Stimulated activated CD4-positive, alpha-beta T cell treated with anti-CD3 and anti-CD28 coated beads, Interleukin-15, amount 100 ng/mL, for 48 hours (primary cell): ENCODE data around the gene DGCR8.

Source experiments
- DNase-seq, 2 donors: peaks; one replicate each; pipeline ENCODE4 v3.0.0-alpha.2; 2020; ENCODE audit warnings: low read depth in 2 of 2

DGCR8 gene

DNA sequence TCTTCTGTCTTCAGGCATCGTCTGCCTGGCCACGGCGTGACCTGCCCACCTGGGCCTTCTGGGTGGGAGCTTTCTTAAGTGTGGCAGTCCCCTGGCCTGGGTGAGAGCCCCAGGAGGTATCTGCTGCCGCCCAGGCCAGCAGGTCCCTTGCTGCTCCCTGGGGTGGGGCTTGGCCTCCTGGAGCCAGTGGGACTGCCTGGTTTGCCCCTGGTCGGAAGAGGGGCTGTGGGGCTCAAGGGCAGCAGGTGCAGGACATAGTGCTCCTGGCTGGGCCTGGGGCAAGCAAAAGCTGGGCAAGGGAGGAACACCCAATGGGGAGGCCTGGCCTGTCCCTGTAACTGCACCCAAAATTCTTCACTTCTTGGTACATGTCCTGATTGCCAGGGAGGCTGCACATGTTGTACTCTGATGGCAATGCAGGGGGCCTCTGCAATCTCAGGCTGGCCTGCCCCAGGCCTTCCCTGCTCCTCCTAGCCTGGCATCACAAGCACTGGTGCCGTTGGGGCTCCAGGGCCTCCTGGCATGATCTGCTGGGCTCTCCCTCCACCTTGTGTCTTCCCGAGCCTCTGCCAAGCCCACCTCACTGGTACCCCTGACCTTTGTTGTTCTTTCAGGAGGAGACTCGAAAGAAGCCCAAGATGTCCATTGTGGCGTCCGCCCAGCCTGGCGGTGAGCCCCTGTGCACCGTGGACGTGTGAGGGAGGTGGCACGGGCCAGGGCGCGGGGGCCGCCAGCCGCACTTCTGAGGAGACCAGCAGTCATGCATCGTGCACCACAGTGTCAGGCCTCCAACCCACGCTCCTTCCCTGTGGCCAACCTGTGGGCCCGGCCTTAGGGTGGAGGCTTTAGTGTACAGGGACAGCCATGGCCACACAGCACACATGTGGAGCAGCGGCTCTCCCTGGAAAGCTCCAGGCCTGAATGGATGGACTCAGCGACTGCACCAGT, 29.6 kb downstream of the DGCR8 start:
- DNase-seq, result no peak

DNA sequence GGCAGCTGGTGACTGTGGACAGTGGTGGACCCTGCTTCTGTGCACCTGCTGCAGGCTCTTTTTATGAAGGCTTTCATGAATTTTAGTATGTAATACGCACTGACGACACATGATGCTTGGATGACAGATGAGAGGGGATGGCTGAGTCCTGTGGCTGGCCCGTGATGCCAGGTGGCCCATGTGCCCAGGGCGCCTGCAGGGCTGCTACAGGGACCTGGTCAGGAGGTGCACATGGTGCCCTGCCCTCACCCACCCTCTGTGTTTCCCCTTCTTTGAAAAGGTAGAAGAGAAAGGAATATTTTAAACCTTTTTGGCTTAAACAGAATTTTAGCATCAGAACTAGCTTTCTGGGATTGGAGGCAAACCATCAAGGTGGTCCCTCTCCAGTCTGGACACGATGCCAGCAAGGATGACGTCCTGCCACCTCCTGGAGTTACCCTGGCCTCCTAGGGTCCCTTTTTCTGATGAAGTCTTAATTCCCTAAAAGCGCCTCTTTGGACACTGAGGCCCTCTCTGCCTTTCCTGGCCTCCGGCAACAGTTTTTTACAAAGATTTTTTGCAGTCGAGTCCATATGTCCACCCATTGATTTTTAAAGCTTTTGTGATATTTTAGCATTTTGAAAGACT, 30.4 kb downstream of the DGCR8 start:
- DNase-seq, result no peak

DNA sequence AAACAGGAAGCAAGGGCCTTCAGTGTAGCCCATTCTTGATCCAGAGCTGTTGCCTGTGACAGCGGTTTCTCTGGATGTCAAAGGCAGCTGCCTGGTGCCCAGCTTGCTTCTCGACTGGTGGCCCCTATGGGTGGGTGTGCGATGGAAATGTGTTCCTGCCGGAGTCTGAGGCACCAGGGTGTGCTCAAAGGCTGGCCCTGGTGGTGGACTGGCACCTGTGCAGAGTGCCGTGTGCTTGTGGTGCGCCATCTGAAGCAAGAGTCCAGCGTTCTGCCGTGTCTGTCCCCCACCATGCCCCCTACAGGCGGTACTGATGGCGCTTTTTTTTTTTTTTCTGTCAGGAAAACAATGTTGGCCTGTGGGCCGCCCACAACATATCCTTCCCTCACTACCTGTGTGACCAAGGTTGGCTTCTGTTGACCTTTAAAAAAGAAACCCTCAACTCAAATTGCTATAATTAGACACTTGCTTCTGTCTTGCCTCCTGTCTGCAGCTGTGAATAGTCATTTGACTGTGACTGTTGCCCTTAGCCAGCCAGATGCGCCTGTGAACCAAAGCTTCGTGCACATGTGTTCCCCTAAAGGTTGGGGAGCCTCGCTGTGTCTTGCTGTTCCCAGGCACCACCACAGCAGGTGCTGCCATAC, 31.1 kb downstream of the DGCR8 start:
- DNase-seq, result no peak

DNA sequence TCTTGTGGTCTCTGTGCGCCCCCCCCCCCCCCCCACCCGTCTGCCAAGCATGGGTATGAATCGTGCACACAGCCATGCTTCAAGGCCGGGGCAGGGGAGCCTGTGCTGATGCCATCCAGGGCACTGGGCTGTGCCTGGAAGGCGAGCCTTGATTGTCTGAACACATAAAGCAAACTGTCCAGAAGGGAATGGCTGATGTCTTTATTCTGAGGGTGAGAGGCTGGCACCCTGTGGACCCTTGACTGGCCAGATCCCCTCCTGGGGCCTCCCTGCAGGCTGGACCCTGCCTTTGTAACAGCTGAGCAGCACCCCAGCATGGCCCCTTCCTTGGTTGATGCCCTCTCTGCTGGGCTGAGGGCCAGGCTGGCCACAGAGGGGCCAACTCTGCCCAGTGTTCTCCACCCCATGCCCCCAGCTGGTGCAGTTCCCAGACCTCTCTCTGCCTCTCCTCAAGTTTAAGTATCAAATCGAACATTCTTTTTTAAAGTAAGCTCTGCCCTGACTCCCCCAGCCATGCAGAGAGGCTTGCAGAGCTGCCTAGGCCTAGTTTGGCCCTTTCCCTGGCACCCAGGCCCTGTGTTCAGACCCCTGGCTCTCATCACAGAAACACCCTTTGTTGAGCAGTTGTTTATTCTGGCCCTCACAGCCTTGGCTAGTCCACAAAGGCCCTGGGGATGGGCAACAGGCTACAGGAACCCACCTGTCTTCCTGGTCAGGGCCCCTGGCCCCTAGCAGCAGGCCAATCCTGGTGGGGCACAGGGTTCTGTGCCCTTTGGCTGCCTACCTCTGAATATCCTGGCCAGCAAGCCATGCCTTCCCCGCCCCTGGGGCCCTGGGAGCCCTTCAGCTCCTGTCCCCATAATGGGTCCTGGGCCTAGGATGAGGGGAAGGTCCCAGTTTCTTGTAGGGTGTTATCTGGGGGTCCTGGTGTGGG, 31.9 kb downstream of the DGCR8 start:
- no peak for DNase-seq

DNA sequence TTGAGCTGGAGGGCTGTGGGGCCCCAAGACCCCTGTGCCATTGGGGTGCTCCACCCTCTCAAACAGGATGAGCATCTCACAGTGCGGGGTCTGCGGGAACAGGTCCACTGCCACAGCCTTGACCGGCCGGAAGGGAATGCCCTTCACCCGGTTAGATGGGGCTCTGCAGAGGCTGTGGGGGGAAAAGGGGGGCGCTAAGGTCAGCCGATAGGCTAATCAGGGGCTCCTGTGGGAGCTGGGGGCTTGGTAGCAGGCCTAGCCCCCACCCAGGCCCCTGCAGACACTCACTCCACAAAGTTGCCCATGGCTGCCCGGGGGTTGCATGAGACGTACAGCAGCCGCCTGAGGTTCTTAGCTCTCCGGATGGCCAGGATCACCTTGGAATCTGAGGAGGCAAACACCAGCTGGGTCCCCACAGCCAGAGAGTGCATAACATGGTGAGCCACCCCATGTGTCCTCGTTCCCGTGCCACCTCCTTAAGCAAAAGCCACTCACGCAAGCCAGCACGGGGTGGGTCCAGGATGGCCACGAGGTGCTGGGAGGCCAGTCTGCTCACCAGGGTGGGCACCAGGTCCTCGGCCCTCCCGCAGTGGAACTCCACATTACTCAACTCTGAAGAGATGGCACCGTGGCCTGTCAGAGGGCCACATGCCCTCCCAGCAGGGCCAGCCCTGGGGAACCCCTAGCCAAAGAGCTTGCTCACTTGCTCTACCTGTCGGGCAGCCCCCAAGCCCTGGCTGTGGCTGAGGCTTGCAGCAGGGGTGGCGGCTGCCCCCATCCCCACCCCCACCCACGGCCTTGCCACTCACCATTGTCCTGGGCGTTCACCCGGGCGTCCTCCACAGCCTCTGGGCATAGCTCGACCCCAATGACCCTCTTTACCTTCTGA, 32.8 kb downstream of the DGCR8 start:
- DNase-seq, result no peak

DNA sequence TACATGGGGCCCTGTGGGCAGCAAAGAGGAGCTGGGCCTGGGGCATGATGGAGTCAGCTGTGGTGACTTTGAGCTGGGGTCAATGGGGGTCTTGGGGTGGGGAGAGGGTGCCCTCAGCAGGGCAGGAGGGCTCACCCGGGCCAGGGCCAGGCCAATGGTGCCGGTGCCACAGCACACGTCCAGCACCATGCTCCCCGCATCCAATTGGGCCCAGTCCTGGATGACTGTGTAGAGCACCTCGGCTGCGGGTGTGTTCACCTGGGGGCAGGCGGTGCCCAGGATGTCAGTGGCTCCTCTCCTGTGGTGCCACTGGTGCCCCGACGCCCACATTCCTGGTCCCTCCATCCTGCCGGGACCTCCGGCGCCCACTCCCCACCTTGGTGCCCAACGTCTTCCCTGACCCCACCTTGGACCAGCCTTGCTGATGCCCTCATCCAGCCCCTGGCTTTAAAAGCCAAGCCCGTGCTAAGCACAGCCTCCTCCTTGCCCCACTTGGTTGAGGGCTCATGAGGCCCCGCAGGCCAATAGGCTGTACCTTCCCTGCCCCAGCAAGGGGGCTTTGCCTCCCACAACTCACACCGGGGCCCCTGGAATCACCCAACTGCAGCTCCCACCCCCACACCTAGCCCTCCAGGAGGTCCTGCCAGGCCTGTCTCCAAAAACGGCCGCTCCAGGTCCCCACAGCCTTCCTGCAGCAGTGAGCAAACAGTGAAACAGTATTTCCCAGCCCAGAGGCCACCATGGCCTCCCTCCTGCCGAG, 33.7 kb downstream of the DGCR8 start:
- DNase-seq, result no peak

DNA sequence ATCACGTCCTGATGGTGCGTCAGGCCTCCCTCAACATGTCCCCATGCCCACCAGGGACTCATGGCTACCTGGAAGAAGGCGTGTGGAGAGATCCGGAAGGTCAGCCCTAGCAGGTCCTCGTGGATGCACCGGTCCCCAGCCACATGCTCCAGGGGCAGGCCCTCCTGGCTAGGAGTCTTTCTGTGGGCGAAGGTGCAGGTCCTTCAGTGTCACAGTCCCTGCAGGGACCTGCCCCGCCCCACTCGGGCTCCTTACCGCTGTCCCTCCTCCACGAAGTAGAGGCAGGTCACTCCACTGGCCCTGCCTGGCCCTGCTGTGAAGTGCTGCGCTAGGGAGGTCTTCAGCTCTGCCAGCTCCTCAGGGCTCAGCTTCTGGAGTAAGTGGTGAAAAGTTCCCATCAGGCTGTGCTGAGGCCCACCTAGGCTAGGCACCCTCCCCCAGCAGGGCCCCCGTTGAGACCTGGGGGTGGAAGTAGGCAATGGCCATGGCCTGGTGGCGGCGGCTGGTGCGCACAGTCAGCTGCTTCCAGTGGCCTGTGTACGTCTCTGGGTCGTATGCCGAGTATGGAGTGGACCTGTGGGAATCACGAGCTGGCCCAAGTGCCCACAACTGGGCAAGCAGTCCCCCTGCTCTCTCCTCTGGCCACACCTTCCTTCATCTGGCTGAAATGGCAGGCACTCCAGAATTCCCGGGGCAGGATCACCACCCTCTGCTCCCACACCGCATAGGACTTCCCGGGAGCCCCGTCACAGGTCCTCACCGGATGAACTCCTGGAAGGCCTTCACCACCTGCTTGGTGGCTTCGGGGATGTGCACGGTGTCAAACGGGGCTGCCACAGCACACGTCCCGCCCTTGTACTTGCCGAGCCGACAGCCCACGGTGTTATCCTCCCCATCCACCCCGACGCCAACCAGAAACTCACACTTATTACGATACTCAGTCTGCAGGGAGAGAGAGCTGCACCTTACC, 34.8 kb downstream of the DGCR8 start:
- DNase-seq, result no peak

DNA sequence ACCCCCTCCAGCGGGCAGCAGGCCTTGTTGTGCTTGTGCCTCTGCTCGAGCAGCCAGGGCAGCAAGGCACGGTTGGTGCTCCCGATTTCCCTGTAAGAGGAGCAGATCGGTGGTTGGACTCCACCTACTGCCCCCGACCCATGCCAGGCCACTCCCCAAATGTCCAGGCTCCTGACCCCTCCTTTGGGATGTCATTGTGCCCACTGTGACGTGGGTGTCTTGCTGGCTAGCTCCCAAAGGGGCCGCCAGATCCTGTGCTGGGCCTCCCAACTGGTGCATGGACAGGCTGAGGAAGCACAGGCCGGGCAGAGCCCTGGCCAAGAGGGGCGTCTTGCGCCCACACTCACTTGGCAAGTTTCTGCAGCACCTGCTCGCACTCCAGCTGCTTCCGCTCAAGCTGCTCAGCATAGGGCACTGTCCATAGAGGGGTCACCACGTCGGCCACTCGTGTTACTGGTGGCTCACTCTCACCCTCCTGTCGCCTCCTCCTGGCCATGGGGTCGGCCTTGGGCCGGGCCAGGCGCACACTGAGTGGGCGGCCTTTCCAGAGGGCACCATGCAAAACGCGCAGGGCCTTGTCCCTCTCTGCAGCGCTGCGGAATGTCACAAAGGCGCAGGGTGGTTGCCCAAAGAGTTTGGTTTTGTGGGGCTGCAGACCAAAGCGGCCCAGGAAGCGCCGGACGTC, 35.8 kb downstream of the DGCR8 start, which contains the start of gene RANBP1:
Gene RANBP1, plus strand, starts transcription at position 414 of the 685 bp plus-strand sequence. Its CDS starts 81 bp downstream, at position 495.
- no peak for DNase-seq

DNA sequence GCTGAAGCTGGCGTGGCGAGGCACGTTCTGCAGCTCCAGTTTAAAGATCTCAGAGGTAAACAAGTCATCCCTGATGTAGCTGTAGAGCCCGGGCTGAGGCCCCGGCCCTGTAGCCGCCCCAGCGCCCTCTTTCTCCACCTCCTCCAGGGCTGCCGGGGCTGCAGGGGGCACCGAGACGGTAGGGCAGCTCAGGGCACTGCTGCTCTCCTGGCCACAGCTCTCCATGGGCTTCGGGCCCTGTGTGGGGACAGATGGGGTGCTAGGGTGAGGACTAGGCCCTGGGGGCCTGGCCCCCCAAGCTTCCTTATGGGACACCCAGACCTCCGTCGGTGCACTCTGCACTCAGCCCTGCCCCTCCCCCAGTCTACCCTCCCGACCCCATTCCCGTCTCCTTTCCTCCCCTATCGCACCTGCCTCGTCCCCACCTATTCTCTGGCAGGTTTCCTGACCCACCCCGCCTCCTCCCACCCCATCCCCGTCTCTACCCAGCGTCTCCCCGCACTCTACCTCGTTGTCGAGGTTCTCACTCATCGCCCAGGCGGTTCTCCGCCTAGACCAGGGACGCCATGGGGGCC, 36.4 kb downstream of the DGCR8 start:
- no peak for DNase-seq

DNA sequence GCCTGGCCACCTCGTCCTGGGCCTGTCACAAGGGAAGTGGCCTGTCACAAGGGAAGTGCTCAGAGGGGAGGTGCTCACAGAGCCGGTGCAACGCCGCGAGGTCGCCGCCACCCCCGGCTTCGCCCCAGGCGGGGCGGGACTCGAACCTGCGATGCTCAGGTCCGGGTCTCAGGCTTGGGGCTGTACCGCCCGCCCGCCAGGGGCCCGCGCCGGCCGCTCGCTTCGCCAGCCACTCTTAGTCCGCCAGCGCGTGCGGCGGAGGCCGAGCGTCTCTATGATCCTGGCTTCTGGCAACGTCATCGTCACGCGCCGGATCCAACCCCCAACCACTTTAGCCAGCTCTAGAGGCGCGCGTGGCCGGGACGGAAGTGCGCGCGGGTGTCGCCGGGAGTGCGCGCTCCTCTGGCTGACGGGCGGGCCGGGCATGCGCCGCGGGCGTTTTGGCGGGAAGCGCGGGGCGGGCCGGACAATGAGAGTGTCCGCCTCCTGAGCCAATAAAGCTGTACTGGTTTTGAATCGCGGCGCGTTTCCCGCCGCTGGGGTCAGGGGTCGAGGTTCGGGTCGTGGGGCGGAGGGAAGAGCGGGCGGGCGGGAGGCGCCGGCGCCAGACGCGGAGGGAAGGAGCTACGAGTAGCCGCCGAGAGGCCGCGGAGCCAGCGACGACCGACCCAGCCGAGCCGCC, 37.1 kb downstream of the DGCR8 start, which contains the start of gene TRMT2A:
Gene TRMT2A, minus strand, starts transcription at position 276 of the 682 bp plus-strand sequence. CDS start 320 bp downstream, outside the sequence.
- peak; percentile 94 to 96 for DNase-seq

DNA sequence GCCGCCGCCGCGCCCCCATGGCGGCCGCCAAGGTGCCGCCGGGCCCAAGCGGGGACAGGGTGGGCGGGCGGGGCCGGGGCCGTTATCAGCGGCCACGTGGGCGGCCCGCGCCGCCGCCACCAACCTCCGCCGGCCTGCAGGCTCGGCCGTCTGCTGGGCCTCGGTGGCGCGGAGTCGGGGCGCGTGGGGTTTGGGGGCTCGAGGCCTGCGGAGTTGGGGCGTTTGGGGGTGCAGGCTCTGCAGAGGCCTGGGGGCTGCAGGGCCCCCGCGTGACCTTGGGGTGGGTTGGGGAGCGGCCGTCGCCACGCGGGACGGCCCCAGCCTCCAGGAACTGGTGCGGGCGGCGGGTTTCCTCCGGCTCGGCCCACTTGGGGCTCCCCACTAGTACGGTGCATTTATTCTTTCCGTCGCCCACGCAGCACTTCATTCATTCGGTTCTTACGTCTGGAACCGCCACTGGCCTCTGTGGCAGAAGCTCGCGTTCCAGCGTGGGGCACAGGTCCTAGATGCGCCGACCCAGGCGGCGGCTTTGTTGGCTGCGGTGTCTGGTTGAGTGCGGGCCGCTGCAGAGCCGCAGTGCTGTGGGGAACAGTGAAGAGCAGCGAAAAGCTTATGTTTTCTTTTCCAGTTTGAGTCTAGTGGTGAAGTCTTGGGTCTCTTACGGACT, 37.7 kb downstream of the DGCR8 start:
- DNase-seq, result peak; percentile 78 to 79

DNA sequence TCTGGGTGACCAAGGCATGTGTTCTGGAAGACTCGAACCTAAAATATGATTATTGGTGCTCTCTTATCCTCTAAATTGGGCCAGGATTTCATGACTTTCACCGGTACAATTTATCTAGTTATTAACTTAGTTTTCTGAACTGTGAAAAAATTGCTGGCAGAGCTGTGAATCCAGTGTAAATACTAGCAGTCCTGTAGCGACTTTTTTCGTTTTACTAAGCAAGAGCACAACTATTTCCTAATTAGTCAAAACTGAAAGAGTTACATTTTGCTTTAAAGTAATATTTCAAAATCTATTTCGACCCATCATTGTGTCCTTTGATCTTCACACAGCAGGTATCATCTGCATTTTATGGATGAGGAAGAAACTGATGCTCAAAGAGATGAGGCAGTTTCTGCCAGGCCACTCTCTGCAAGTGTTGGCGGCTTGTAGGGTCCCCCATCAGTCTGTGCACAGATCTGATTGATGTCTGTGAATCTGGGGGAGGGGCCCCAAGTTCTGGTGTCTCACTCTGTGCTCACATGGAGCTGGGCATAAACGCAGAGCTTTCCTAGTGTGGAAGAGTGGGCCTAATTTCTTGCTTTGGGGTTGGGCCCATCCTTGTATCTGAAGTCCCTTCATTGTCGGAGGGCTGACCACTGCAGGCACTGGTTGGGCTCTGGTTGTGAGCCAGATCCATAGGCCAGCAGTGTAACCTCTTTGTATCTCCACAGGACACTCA, 38.4 kb downstream of the DGCR8 start:
- DNase-seq, result no peak

DNA sequence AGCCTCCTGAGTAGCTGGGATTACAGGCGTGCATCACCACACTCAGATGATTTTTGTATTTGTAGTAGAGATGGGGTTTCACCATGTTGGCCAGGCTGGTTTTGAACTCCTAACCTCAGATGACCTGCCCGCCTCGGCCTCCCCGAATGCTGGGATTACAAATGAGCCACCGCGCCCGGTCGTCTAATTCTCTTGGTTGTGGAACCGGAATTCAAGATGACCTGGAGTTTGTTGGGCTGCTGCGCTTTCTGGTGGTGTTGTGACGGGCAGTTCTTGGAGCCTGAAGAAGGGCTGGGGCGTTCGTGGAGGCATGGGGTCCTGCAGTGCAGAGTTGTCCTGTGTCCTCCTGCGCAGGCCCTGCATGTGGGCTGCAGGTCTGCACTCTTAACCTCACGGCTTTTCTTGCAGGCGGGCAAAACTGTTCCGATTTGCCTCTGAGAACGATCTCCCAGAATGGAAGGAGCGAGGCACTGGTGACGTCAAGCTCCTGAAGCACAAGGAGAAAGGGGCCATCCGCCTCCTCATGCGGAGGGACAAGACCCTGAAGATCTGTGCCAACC, 41.9 kb downstream of the DGCR8 start:
- no peak for DNase-seq

DNA sequence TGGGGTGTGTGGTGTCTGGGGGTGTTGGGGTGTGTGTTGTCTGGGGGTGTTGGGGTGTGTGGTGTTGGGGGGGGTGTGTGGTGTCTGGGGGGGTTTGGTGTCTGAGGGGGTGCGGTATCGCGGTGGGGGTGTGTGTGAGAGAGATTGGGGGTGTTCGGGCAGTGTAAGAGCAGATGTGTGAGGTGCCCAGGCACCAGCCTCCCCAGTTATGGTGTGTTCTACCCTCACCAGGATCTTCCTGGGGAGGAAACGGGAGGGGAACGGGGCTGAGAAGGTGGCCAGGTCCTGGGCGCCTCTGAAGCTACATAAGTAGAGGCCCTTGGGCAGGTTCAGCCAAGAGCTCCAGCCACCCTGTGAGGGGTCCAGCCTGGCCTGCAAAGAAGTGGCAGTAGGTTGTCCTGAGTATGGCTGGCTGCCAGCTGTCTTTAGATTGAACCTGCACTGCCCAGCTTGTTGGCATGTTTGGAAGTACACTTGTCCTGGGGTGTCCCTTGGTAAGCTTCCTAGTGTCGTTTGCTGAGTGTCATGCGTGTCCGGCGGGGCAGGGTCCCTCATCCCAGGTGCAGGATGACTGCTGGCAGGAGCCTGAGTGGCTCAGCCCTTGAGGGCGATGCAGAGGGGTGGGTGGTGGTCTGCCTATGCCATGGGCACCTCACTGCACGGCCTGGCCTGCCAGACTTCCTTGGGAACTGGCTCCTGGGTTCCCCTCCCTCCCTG, 43.5 kb downstream of the DGCR8 start:
- DNase-seq, result no peak
